Measurements from ENCODE around the gene SERTAD1.

SERTAD1 gene

GRCh38 chr19:40377876-40378385 is 47.9 kb downstream of the SERTAD1 start:
- H4K20me1 ChIP-seq (ENCODE audit: insufficient read depth, low read length): no peaks in the 10 kb centered on the region
- no peak overlapping the region for H3K9ac ChIP-seq (ENCODE audit: low read length)
- no peaks in the 10 kb centered on the region for H3F3A ChIP-seq (ENCODE audit: insufficient read depth, low read length)
- H3K9me2 ChIP-seq (replicated peaks; ENCODE audit: insufficient read depth, low read length): no peaks in the 10 kb centered on the region
- no peak overlapping the region for H2AFZ ChIP-seq (ENCODE audit: low read length)
- no peak for DNase-seq
- H3K36me3 ChIP-seq (replicated peaks; ENCODE audit: insufficient read depth, low read length): no peaks in the 10 kb centered on the region
- H3K27ac ChIP-seq (ENCODE audit: low read length): no peak overlapping the region
- no peaks in the 10 kb centered on the region for H3K4me1 ChIP-seq (ENCODE audit: low read length)
- no peaks in the 10 kb centered on the region for H3K79me2 ChIP-seq (ENCODE audit: low read length)
- no peak overlapping the region for H3K4me3 ChIP-seq (ENCODE audit: low read length)
- no peaks in the 10 kb centered on the region for H3K27me3 ChIP-seq (replicated peaks; ENCODE audit: insufficient read depth, low read length)
- H3K9me3 ChIP-seq (replicated peaks; ENCODE audit: insufficient read depth, low read length): no peaks in the 10 kb centered on the region
- H3K4me2 ChIP-seq (ENCODE audit: low read depth, low read length): no peak overlapping the region
- TF ChIP-seq EZH2 (optimal IDR thresholded peaks at IDR 0.05; ENCODE audit: low read depth, low read length): no peak
- no peak for TF ChIP-seq CTCF (IDR thresholded peaks at IDR 0.05; ENCODE audit: low read length)
- no peak for TF ChIP-seq EZH2phosphoT487 (IDR thresholded peaks at IDR 0.05; ENCODE audit: low read length)

GRCh38 chr19:40376286-40376862 is 49.4 kb downstream of the SERTAD1 start:
- Histone ChIP-seq H4K20me1 (ENCODE audit: insufficient read depth, low read length) (no peaks in the 10 kb centered on the region), H3K4me3 (ENCODE audit: low read length) (no peak overlapping the region), H3K27ac (ENCODE audit: low read length) (no peak overlapping the region), H3K9me3 (replicated peaks; ENCODE audit: insufficient read depth, low read length) (no peaks in the 10 kb centered on the region), H3K27me3 (replicated peaks; ENCODE audit: insufficient read depth, low read length) (no peaks in the 10 kb centered on the region), H3K9me2 (replicated peaks; ENCODE audit: insufficient read depth, low read length) (no peaks in the 10 kb centered on the region), H3K36me3 (replicated peaks; ENCODE audit: insufficient read depth, low read length) (no peaks in the 10 kb centered on the region), H2AFZ (ENCODE audit: low read length) (no peak overlapping the region), H3K9ac (ENCODE audit: low read length) (no peak overlapping the region), H3F3A (ENCODE audit: insufficient read depth, low read length) (no peaks in the 10 kb centered on the region), H3K4me1 (ENCODE audit: low read length) (no peaks in the 10 kb centered on the region), H3K79me2 (ENCODE audit: low read length) (no peaks in the 10 kb centered on the region), H3K4me2 (ENCODE audit: low read depth, low read length) (no peak overlapping the region)
- TF ChIP-seq EZH2phosphoT487 (IDR thresholded peaks at IDR 0.05; ENCODE audit: low read length): no peak
- DNase-seq: no peak

- no peak for DNase-seq
- no peaks in the 10 kb centered on the region for H3K79me2 ChIP-seq (ENCODE audit: low read length)
- H3K27ac ChIP-seq (ENCODE audit: low read length): no peak overlapping the region
- H2AFZ ChIP-seq (ENCODE audit: low read length): no peak overlapping the region
- no peaks in the 10 kb centered on the region for H3K9me2 ChIP-seq (replicated peaks; ENCODE audit: insufficient read depth, low read length)
- H3K9me3 ChIP-seq (replicated peaks; ENCODE audit: insufficient read depth, low read length): no peaks in the 10 kb centered on the region
- TF ChIP-seq CTCF (IDR thresholded peaks at IDR 0.05; ENCODE audit: low read length) (no peak), EZH2 (optimal IDR thresholded peaks at IDR 0.05; ENCODE audit: low read depth, low read length) (no peak)
- H3K4me3 ChIP-seq (ENCODE audit: low read length): no peak overlapping the region
- H3F3A ChIP-seq (ENCODE audit: insufficient read depth, low read length): no peaks in the 10 kb centered on the region
- H3K27me3 ChIP-seq (replicated peaks; ENCODE audit: insufficient read depth, low read length): no peaks in the 10 kb centered on the region
- H3K4me1 ChIP-seq (ENCODE audit: low read length): no peaks in the 10 kb centered on the region
- no peak overlapping the region for H3K4me2 ChIP-seq (ENCODE audit: low read depth, low read length)
- no peaks in the 10 kb centered on the region for H3K36me3 ChIP-seq (replicated peaks; ENCODE audit: insufficient read depth, low read length)
- H3K9ac ChIP-seq (ENCODE audit: low read length): no peak overlapping the region
- no peaks in the 10 kb centered on the region for H4K20me1 ChIP-seq (ENCODE audit: insufficient read depth, low read length)
These were observed 51.7 kb downstream of the SERTAD1 start for GRCh38 chr19:40374084-40374483.

DNA sequence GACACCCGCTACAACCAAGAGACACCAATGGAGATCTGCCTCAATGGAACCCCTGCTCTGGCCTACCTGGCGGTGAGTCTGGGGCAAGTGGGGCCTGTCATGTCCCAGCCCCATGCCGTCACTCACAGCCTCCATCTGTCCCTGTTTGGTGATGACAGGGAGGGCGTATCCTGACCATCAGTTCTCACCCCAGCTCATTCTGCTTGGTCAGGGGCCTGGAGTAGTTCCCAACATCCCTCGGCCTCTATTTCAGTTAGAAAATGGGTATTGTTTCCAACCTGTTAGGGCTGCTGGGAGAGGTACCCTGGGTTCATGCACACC is 54.0 kb downstream of the SERTAD1 start:
- Histone ChIP-seq H3K27ac (ENCODE audit: low read length) (no peak overlapping the region), H3F3A (ENCODE audit: insufficient read depth, low read length) (no peaks in the 10 kb centered on the region), H3K4me3 (ENCODE audit: low read length) (no peak overlapping the region), H3K9me2 (replicated peaks; ENCODE audit: insufficient read depth, low read length) (no peaks in the 10 kb centered on the region), H4K20me1 (ENCODE audit: insufficient read depth, low read length) (no peaks in the 10 kb centered on the region), H3K4me2 (ENCODE audit: low read depth, low read length) (no peak overlapping the region), H3K36me3 (replicated peaks; ENCODE audit: insufficient read depth, low read length) (no peaks in the 10 kb centered on the region), H3K27me3 (replicated peaks; ENCODE audit: insufficient read depth, low read length) (no peaks in the 10 kb centered on the region), H3K79me2 (ENCODE audit: low read length) (no peaks in the 10 kb centered on the region), H3K9ac (ENCODE audit: low read length) (no peak overlapping the region), H3K4me1 (ENCODE audit: low read length) (no peaks in the 10 kb centered on the region), H2AFZ (ENCODE audit: low read length) (no peak overlapping the region), H3K9me3 (replicated peaks; ENCODE audit: insufficient read depth, low read length) (no peaks in the 10 kb centered on the region)
- TF ChIP-seq EZH2 (optimal IDR thresholded peaks at IDR 0.05; ENCODE audit: low read depth, low read length) (no peak), EZH2phosphoT487 (IDR thresholded peaks at IDR 0.05; ENCODE audit: low read length) (no peak), CTCF (IDR thresholded peaks at IDR 0.05; ENCODE audit: low read length) (no peak)
- no peak for DNase-seq

Measured in MM.1S (cell line).